ENCODE measurements around the gene COL6A1. TPM values are rescaled to one million over a fixed set of nuclear protein-coding genes. Genes with fewer than 3 reads are reported as not detected.

The COL6A1 gene, protein sequence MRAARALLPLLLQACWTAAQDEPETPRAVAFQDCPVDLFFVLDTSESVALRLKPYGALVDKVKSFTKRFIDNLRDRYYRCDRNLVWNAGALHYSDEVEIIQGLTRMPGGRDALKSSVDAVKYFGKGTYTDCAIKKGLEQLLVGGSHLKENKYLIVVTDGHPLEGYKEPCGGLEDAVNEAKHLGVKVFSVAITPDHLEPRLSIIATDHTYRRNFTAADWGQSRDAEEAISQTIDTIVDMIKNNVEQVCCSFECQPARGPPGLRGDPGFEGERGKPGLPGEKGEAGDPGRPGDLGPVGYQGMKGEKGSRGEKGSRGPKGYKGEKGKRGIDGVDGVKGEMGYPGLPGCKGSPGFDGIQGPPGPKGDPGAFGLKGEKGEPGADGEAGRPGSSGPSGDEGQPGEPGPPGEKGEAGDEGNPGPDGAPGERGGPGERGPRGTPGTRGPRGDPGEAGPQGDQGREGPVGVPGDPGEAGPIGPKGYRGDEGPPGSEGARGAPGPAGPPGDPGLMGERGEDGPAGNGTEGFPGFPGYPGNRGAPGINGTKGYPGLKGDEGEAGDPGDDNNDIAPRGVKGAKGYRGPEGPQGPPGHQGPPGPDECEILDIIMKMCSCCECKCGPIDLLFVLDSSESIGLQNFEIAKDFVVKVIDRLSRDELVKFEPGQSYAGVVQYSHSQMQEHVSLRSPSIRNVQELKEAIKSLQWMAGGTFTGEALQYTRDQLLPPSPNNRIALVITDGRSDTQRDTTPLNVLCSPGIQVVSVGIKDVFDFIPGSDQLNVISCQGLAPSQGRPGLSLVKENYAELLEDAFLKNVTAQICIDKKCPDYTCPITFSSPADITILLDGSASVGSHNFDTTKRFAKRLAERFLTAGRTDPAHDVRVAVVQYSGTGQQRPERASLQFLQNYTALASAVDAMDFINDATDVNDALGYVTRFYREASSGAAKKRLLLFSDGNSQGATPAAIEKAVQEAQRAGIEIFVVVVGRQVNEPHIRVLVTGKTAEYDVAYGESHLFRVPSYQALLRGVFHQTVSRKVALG
- total RNA-seq (2022) (31.9 and 33.4 TPM in 2 replicates), Bru-seq, nascent RNA (percentile 35 among the genes with signal in this experiment), BruChase-seq, experiment 1, labeled RNA remaining after a 2-hour chase (percentile 45 among the genes with signal in this experiment), BruChase-seq, experiment 2, labeled RNA remaining after a 6-hour chase (percentile 57 among the genes with signal in this experiment)
- long read RNA-seq, partial matches to known transcripts, result 72 of 74 reads
- long read RNA-seq, other reads (novel, unspliced or antisense), result 1 of 74 reads

- Histone ChIP-seq H3K27me3 (replicated peaks; ENCODE audit: control insufficient read depth, insufficient read depth, low read length) (no peaks in the 10 kb centered on the region), H3K4me3 (ENCODE audit: low read depth, low read length) (peak within 1 kb of the TSS; percentile 52), H3K36me3 (ENCODE audit: control insufficient read depth, insufficient read depth, low read length) (no peaks in the 10 kb centered on the region), H3K9me3 (no peaks in the 10 kb centered on the region), H3K4me1 (peaks cover 4% of the 10 kb centered on the region; the same call in 1 of the 2 replicates)
- no peak within 1 kb of the TSS for H3K27ac Mint-ChIP-seq (ENCODE audit: unreplicated experiment)
- H3K27me3 Mint-ChIP-seq (ENCODE audit: insufficient read depth, unreplicated experiment), result peaks cover 2% of the 10 kb centered on the region
- intact Hi-C loops (cut with micrococcal nuclease; ENCODE audit: unreplicated experiment), result no loop called here
- CTCF ChIA-PET, result interaction anchor here (0.6 kb wide), 3 partner anchors 45 to 381 kb away, joined by 3 to 5 read pairs (median 3); no protein-coding TSS in a partner anchor
- BruUV-seq (replicated peaks), result no TSS peak
- H3K9me3 Mint-ChIP-seq (ENCODE audit: unreplicated experiment), result no peaks in the 10 kb centered on the region
- POLR2A ChIA-PET, result no interaction called here
- H3K4me1 Mint-ChIP-seq (ENCODE audit: low read depth, unreplicated experiment), result no peaks in the 10 kb centered on the region
- peak; percentile 75 to 81 for DNase-seq
- TF ChIP-seq, protein P1, sequence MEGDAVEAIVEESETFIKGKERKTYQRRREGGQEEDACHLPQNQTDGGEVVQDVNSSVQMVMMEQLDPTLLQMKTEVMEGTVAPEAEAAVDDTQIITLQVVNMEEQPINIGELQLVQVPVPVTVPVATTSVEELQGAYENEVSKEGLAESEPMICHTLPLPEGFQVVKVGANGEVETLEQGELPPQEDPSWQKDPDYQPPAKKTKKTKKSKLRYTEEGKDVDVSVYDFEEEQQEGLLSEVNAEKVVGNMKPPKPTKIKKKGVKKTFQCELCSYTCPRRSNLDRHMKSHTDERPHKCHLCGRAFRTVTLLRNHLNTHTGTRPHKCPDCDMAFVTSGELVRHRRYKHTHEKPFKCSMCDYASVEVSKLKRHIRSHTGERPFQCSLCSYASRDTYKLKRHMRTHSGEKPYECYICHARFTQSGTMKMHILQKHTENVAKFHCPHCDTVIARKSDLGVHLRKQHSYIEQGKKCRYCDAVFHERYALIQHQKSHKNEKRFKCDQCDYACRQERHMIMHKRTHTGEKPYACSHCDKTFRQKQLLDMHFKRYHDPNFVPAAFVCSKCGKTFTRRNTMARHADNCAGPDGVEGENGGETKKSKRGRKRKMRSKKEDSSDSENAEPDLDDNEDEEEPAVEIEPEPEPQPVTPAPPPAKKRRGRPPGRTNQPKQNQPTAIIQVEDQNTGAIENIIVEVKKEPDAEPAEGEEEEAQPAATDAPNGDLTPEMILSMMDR (IDR thresholded peaks at IDR 0.05; ENCODE audit: insufficient read depth in 1 of 2, low read depth in 1 of 2, low read length in 1 of 2, severe bottlenecking in 1 of 2, unreplicated experiment in 1 of 2), result no peak
- H3K36me3 Mint-ChIP-seq (ENCODE audit: insufficient read depth, unreplicated experiment), result peaks cover 4% of the 10 kb centered on the region
- H3K4me3 Mint-ChIP-seq (ENCODE audit: unreplicated experiment), result no peak within 1 kb of the TSS
Observed at GRCh38 chr21:45981151-45982091, at the start of gene COL6A1. TSS of gene COL6A1 (plus strand) at chr21:45981770. CDS start at chr21:45981851, 81 bp downstream.

GRCh38 chr21:45932922-45933502 lies 48.6 kb upstream of the COL6A1 start:
- no peak overlapping the region for H3K4me3 Mint-ChIP-seq (ENCODE audit: unreplicated experiment)
- Histone ChIP-seq H3K36me3 (ENCODE audit: control insufficient read depth, insufficient read depth, low read length) (no peaks in the 10 kb centered on the region), H3K4me1 (no peaks in the 10 kb centered on the region), H3K27me3 (replicated peaks; ENCODE audit: control insufficient read depth, insufficient read depth, low read length) (no peaks in the 10 kb centered on the region; the same call in 1 of the 2 replicates), H3K9me3 (no peaks in the 10 kb centered on the region), H3K4me3 (ENCODE audit: low read depth, low read length) (no peak overlapping the region)
- no peaks in the 10 kb centered on the region for H3K9me3 Mint-ChIP-seq (ENCODE audit: unreplicated experiment)
- H3K4me1 Mint-ChIP-seq (ENCODE audit: low read depth, unreplicated experiment), result no peaks in the 10 kb centered on the region
- ChIA-PET POLR2A (no interaction called here), CTCF (no interaction called here)
- no peak for DNase-seq
- no peaks in the 10 kb centered on the region for H3K36me3 Mint-ChIP-seq (ENCODE audit: insufficient read depth, unreplicated experiment)
- TF ChIP-seq, protein P1 (IDR thresholded peaks at IDR 0.05; ENCODE audit: insufficient read depth in 1 of 2, low read depth in 1 of 2, low read length in 1 of 2, severe bottlenecking in 1 of 2, unreplicated experiment in 1 of 2), result no peak
- no peak overlapping the region for H3K27ac Mint-ChIP-seq (ENCODE audit: unreplicated experiment)
- intact Hi-C loops (cut with micrococcal nuclease; ENCODE audit: unreplicated experiment), result no loop called here
- H3K27me3 Mint-ChIP-seq (ENCODE audit: insufficient read depth, unreplicated experiment), result peaks cover 18% of the 10 kb centered on the region
- no TSS peak for BruUV-seq (replicated peaks)

Measured in Caco-2 (cell line).